ENCODE results near the gene EVC2. TPM values are rescaled to one million over a fixed set of nuclear protein-coding genes. Genes with fewer than 3 reads are reported as not detected.

Gene EVC2
- total RNA-seq, 5 donors from 2014 or later (not counting 1 experiment from before 2014, with no cell fraction given): 1.1 to 2.9 (median 1.8) TPM

- Mint-ChIP-seq H3K4me1 (peaks cover 11 to 19% (median 12%) of the 10 kb centered on the region in 3 donors), H3K9me3 (peaks cover 4 to 10% (median 9%) of the 10 kb centered on the region in 3 donors), H3K27me3 (peaks cover 44 to 49% of the 10 kb centered on the region in 2 donors), H3K27ac (no peak overlapping the region), H3K4me3 (peak overlapping the region; percentile 62 to 77 (median 73)), H3K36me3 (peaks cover 4% of the 10 kb centered on the region)
- no peak for ATAC-seq (replicated peaks in 1 of 4)
- no peak overlapping the region for H3K27ac ChIP-seq (ENCODE audit: low read length)
- H3K27me3 ChIP-seq (replicated peaks in 1 of 2; ENCODE audit: control insufficient read depth in 2 of 2, extremely low read depth in 1 of 2, insufficient read depth in 2 of 2, low read length in 1 of 2): peaks cover 12 to 51% of the 10 kb centered on the region in 2 experiments
- peaks cover 0 to 23% of the 10 kb centered on the region in 2 experiments for H3K4me1 ChIP-seq (ENCODE audit: control insufficient read depth in 1 of 2, extremely low read depth in 1 of 2, insufficient read depth in 2 of 2, low read length in 2 of 2)
- ChIA-PET POLR2A (no interaction called here), CTCF (no interaction called here)
- WGBS (ENCODE audit: insufficient coverage): 13% methylated on average over 6 of the region's 13 CpGs
- H3K9me3 ChIP-seq: no peaks in the 10 kb centered on the region
- H3K36me3 ChIP-seq (ENCODE audit: control insufficient read depth in 2 of 2, extremely low read depth in 1 of 2, insufficient read depth in 1 of 2, low read length in 1 of 2): no peaks in the 10 kb centered on the region
- H3K4me3 ChIP-seq (ENCODE audit: control insufficient read depth in 1 of 2, extremely low read depth in 1 of 2, low read length in 1 of 2): peak overlapping the region in 1 of 2 donors; percentile 24
- no peak for DNase-seq
Measured at GRCh38 chr4:5710065-5710960, 2.0 kb upstream of the EVC2 start.

DNA sequence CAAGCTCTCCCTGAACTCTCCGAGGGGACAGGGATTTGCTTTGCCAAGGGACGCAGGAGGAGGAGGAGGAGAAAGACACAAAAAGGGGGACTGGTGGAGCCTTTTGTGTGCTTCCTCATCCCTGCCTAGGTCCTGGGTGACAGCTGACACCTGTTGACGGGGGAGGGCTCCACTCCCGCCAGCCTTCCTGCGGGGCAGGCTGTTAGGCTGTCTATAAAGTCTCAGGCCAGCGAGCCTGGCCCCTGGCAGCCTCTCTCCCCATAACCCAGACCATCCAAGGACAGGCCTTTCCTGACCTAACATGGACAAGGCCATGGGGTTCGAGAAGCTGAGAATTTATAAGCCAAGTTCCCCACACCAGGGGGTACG is 832 bp upstream of the EVC2 start:
- Mint-ChIP-seq H3K27me3 (peaks cover 44 to 49% of the 10 kb centered on the region in 2 donors), H3K4me3 (no peak overlapping the region), H3K4me1 (peaks cover 11 to 19% (median 12%) of the 10 kb centered on the region in 3 donors), H3K9me3 (peaks cover 4 to 9% (median 4%) of the 10 kb centered on the region in 3 donors), H3K27ac (no peak overlapping the region), H3K36me3 (no peaks in the 10 kb centered on the region)
- no peaks in the 10 kb centered on the region for H3K9me3 ChIP-seq
- H3K27ac ChIP-seq (ENCODE audit: low read length): no peak overlapping the region
- H3K4me1 ChIP-seq (ENCODE audit: control insufficient read depth in 1 of 2, extremely low read depth in 1 of 2, insufficient read depth in 2 of 2, low read length in 2 of 2): peaks cover 0 to 23% of the 10 kb centered on the region in 2 experiments
- no peak overlapping the region for H3K4me3 ChIP-seq (ENCODE audit: control insufficient read depth in 1 of 2, extremely low read depth in 1 of 2, low read length in 1 of 2)
- POLR2A ChIA-PET: no interaction called here
- CTCF ChIA-PET: no interaction called here
- peaks cover 12 to 54% of the 10 kb centered on the region in 2 experiments for H3K27me3 ChIP-seq (replicated peaks in 1 of 2; ENCODE audit: control insufficient read depth in 2 of 2, extremely low read depth in 1 of 2, insufficient read depth in 2 of 2, low read length in 1 of 2)
- ATAC-seq (replicated peaks in 1 of 4) (no peak), DNase-seq (no peak)
- WGBS (ENCODE audit: insufficient coverage): 87% methylated on average over 5 of the region's 8 CpGs
- no peaks in the 10 kb centered on the region for H3K36me3 ChIP-seq (ENCODE audit: control insufficient read depth in 2 of 2, extremely low read depth in 1 of 2, insufficient read depth in 1 of 2, low read length in 1 of 2)

DNA sequence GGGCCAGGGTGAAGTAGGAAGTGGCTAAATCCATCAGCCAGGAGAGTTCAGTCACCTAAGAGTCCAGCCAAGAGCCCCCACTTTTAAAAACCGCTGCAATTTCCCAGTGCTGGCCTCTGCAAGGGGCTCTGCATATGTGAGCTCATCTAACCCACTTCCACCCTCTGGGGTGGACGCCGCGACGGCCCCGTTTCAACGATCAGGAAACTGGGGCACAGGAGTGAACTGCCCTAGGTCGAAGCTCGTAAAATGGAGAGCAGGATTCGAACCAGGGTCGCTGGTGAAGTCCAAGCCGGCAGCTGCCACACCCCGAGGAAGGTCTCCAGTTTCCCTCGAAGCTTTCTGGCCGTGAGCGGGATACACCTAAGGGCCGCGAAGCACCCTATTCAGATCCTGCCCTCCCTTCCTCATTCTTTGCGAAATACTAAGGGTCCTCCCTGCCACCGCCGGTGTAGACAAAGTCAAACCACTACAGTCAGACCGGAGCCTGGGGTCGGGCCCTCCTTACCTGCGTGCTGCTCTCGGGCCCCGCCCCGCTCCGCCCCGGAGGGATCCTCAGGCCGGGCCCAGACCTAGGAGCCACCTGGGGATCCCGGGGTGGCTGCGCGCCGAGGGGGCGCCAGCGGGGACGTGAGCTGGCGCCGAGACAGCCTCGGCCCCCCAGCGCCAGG is 446 bp downstream of the EVC2 start:
- DNase-seq: peak in 2 of 35 experiments; percentile 4 to 14
- Mint-ChIP-seq H3K27me3 (peaks cover 45 to 48% of the 10 kb centered on the region in 2 donors), H3K36me3 (no peaks in the 10 kb centered on the region), H3K4me3 (peak overlapping the region in 2 of 3 donors; percentile 59 to 63), H3K27ac (no peak overlapping the region), H3K4me1 (peaks cover 11 to 19% (median 12%) of the 10 kb centered on the region in 3 donors), H3K9me3 (peaks cover 0 to 12% (median 5%) of the 10 kb centered on the region in 3 donors)
- 2% methylated on average over 38 of the region's 41 CpGs for WGBS (ENCODE audit: insufficient coverage)
- ChIA-PET POLR2A (no interaction called here), CTCF (no interaction called here)
- Histone ChIP-seq H3K27ac (ENCODE audit: low read length) (no peak overlapping the region), H3K27me3 (replicated peaks in 1 of 2; ENCODE audit: control insufficient read depth in 2 of 2, extremely low read depth in 1 of 2, insufficient read depth in 2 of 2, low read length in 1 of 2) (peaks cover 12 to 55% of the 10 kb centered on the region in 2 experiments), H3K4me1 (ENCODE audit: control insufficient read depth in 1 of 2, extremely low read depth in 1 of 2, insufficient read depth in 2 of 2, low read length in 2 of 2) (peaks cover 0 to 23% of the 10 kb centered on the region in 2 experiments), H3K4me3 (ENCODE audit: control insufficient read depth in 1 of 2, extremely low read depth in 1 of 2, low read length in 1 of 2) (peak overlapping the region in 1 of 2 donors; percentile 30), H3K36me3 (ENCODE audit: control insufficient read depth in 2 of 2, extremely low read depth in 1 of 2, insufficient read depth in 1 of 2, low read length in 1 of 2) (no peaks in the 10 kb centered on the region), H3K9me3 (no peaks in the 10 kb centered on the region)
- peak; percentile 17 to 34 (median 24) for ATAC-seq (replicated peaks in 1 of 4)

GRCh38 chr4:5707366-5707765 is 993 bp downstream of the EVC2 start:
- ATAC-seq (replicated peaks in 1 of 4) (no peak), DNase-seq (no peak)
- peaks cover 0 to 23% of the 10 kb centered on the region in 2 experiments for H3K4me1 ChIP-seq (ENCODE audit: control insufficient read depth in 1 of 2, extremely low read depth in 1 of 2, insufficient read depth in 2 of 2, low read length in 2 of 2)
- WGBS (ENCODE audit: insufficient coverage): 56% methylated on average over 4 of the region's 5 CpGs
- no peak overlapping the region for H3K27ac Mint-ChIP-seq
- POLR2A ChIA-PET: no interaction called here
- H3K9me3 ChIP-seq: no peaks in the 10 kb centered on the region
- CTCF ChIA-PET: no interaction called here
- H3K4me1 Mint-ChIP-seq: peaks cover 11 to 19% (median 12%) of the 10 kb centered on the region in 3 donors
- H3K4me3 ChIP-seq (ENCODE audit: control insufficient read depth in 1 of 2, extremely low read depth in 1 of 2, low read length in 1 of 2): no peak overlapping the region
- H3K27me3 Mint-ChIP-seq: peaks cover 40 to 47% of the 10 kb centered on the region in 2 donors
- peaks cover 0 to 13% (median 5%) of the 10 kb centered on the region in 3 donors for H3K9me3 Mint-ChIP-seq
- peak overlapping the region in 2 of 3 donors; percentile 59 to 63 for H3K4me3 Mint-ChIP-seq
- H3K36me3 ChIP-seq (ENCODE audit: control insufficient read depth in 2 of 2, extremely low read depth in 1 of 2, insufficient read depth in 1 of 2, low read length in 1 of 2): no peaks in the 10 kb centered on the region
- H3K27me3 ChIP-seq (replicated peaks in 1 of 2; ENCODE audit: control insufficient read depth in 2 of 2, extremely low read depth in 1 of 2, insufficient read depth in 2 of 2, low read length in 1 of 2): peaks cover 9 to 55% of the 10 kb centered on the region in 2 experiments
- no peak overlapping the region for H3K27ac ChIP-seq (ENCODE audit: low read length)
- H3K36me3 Mint-ChIP-seq: no peaks in the 10 kb centered on the region

GRCh38 chr4:5706486-5707290 is 1.7 kb downstream of the EVC2 start:
- Mint-ChIP-seq H3K27ac (no peak overlapping the region), H3K4me1 (peaks cover 11 to 16% (median 12%) of the 10 kb centered on the region in 3 donors), H3K36me3 (no peaks in the 10 kb centered on the region), H3K4me3 (peak overlapping the region in 1 of 3 donors; percentile 59), H3K27me3 (peaks cover 34 to 46% of the 10 kb centered on the region in 2 donors), H3K9me3 (peaks cover 0 to 18% (median 5%) of the 10 kb centered on the region in 3 donors)
- DNase-seq (no peak), ATAC-seq (replicated peaks in 1 of 4) (no peak)
- ChIA-PET CTCF (no interaction called here), POLR2A (no interaction called here)
- Histone ChIP-seq H3K9me3 (no peaks in the 10 kb centered on the region), H3K4me3 (ENCODE audit: control insufficient read depth in 1 of 2, extremely low read depth in 1 of 2, low read length in 1 of 2) (no peak overlapping the region), H3K4me1 (ENCODE audit: control insufficient read depth in 1 of 2, extremely low read depth in 1 of 2, insufficient read depth in 2 of 2, low read length in 2 of 2) (peaks cover 0 to 20% of the 10 kb centered on the region in 2 experiments), H3K36me3 (ENCODE audit: control insufficient read depth in 2 of 2, extremely low read depth in 1 of 2, insufficient read depth in 1 of 2, low read length in 1 of 2) (no peaks in the 10 kb centered on the region), H3K27ac (ENCODE audit: low read length) (no peak overlapping the region), H3K27me3 (replicated peaks in 1 of 2; ENCODE audit: control insufficient read depth in 2 of 2, extremely low read depth in 1 of 2, insufficient read depth in 2 of 2, low read length in 1 of 2) (peaks cover 3 to 49% of the 10 kb centered on the region in 2 experiments)
- WGBS (ENCODE audit: insufficient coverage): 85% methylated on average over 10 of the region's 11 CpGs
